ENCODE results near the gene THAP3. TPM values are rescaled to one million over a fixed set of nuclear protein-coding genes. Genes with fewer than 3 reads are reported as not detected.

Gene THAP3
- total RNA-seq, 1 experiment from 2014 or later, result 54.6 TPM

GRCh38 chr1:6590046-6590445 lies 34.6 kb upstream of the THAP3 start:
- no peak for DNase-seq
- Histone ChIP-seq H3K9ac (ENCODE audit: low read length) (no peak overlapping the region), H3K36me3 (ENCODE audit: low read depth, low read length) (peaks cover 49% of the 10 kb centered on the region), H3K4me1 (ENCODE audit: insufficient read depth, low read length) (peaks cover 9% of the 10 kb centered on the region), H3K79me2 (ENCODE audit: low read length) (peaks cover 8% of the 10 kb centered on the region; the same call in 1 of the 2 replicates), H3K9me3 (ENCODE audit: low read length) (no peaks in the 10 kb centered on the region), H2AFZ (ENCODE audit: low read length) (no peak overlapping the region), H3K27me3 (ENCODE audit: low read length) (no peaks in the 10 kb centered on the region), H3K4me3 (ENCODE audit: low read length) (no peak overlapping the region), H3K4me2 (ENCODE audit: low read length) (no peak overlapping the region), H3K27ac (ENCODE audit: low read length) (no peak overlapping the region), H3F3A (ENCODE audit: low read length, unreplicated experiment) (no peaks in the 10 kb centered on the region), H3K9me2 (replicated peaks; ENCODE audit: low read length) (no peaks in the 10 kb centered on the region), H4K20me1 (ENCODE audit: low read length) (peaks cover 30% of the 10 kb centered on the region; the same call in 1 of the 2 replicates)
- intact Hi-C loops (cut with micrococcal nuclease), result no loop called here
- CTCF ChIA-PET, result no interaction called here
- no TSS peak for BruUV-seq (replicated peaks)
- POLR2A ChIA-PET (ENCODE audit: unreplicated experiment), result no interaction called here
- no peak for ATAC-seq
- no peak for TF ChIP-seq CTCF (conservative IDR thresholded peaks at IDR 0.05; ENCODE audit: low read depth, low read length)
- TF ChIP-seq EZH2 (IDR thresholded peaks at IDR 0.05; ENCODE audit: low read length, unreplicated experiment), result no peak
- no peak for TF ChIP-seq EZH2phosphoT487 (IDR thresholded peaks at IDR 0.05; ENCODE audit: borderline replicate concordance, low read length)

GRCh38 chr1:6591222-6591621 lies 33.4 kb upstream of the THAP3 start:
- no peak overlapping the region for H3K27ac ChIP-seq (ENCODE audit: low read length)
- no peaks in the 10 kb centered on the region for H3K27me3 ChIP-seq (ENCODE audit: low read length)
- CTCF ChIA-PET, result no interaction called here
- peaks cover 61% of the 10 kb centered on the region for H3K36me3 ChIP-seq (ENCODE audit: low read depth, low read length)
- no peak overlapping the region for H3K4me3 ChIP-seq (ENCODE audit: low read length)
- no peaks in the 10 kb centered on the region for H3K9me2 ChIP-seq (replicated peaks; ENCODE audit: low read length)
- H3K9ac ChIP-seq (ENCODE audit: low read length), result no peak overlapping the region
- no peak for TF ChIP-seq EZH2 (IDR thresholded peaks at IDR 0.05; ENCODE audit: low read length, unreplicated experiment)
- TF ChIP-seq EZH2phosphoT487 (IDR thresholded peaks at IDR 0.05; ENCODE audit: borderline replicate concordance, low read length), result no peak
- TF ChIP-seq CTCF (conservative IDR thresholded peaks at IDR 0.05; ENCODE audit: low read depth, low read length), result no peak
- no peaks in the 10 kb centered on the region for H3F3A ChIP-seq (ENCODE audit: low read length, unreplicated experiment)
- DNase-seq (no peak), ATAC-seq (no peak)
- peaks cover 41% of the 10 kb centered on the region for H4K20me1 ChIP-seq (ENCODE audit: low read length)
- no peaks in the 10 kb centered on the region for H3K9me3 ChIP-seq (ENCODE audit: low read length)
- POLR2A ChIA-PET (ENCODE audit: unreplicated experiment), result no interaction called here
- no peak overlapping the region for H2AFZ ChIP-seq (ENCODE audit: low read length)
- intact Hi-C loops (cut with micrococcal nuclease), result no loop called here
- H3K79me2 ChIP-seq (ENCODE audit: low read length), result peaks cover 20% of the 10 kb centered on the region
- H3K4me1 ChIP-seq (ENCODE audit: insufficient read depth, low read length), result peaks cover 9% of the 10 kb centered on the region
- BruUV-seq (replicated peaks), result no TSS peak
- no peak overlapping the region for H3K4me2 ChIP-seq (ENCODE audit: low read length)

GRCh38 chr1:6591644-6592043 lies 33.0 kb upstream of the THAP3 start:
- H3K4me3 ChIP-seq (ENCODE audit: low read length), result no peak overlapping the region
- no peak for ATAC-seq
- H3K4me2 ChIP-seq (ENCODE audit: low read length), result no peak overlapping the region
- no peaks in the 10 kb centered on the region for H3K9me3 ChIP-seq (ENCODE audit: low read length)
- no peak for TF ChIP-seq CTCF (conservative IDR thresholded peaks at IDR 0.05; ENCODE audit: low read depth, low read length)
- TF ChIP-seq EZH2phosphoT487 (IDR thresholded peaks at IDR 0.05; ENCODE audit: borderline replicate concordance, low read length), result no peak
- TF ChIP-seq EZH2 (IDR thresholded peaks at IDR 0.05; ENCODE audit: low read length, unreplicated experiment), result no peak
- peaks cover 24% of the 10 kb centered on the region for H3K79me2 ChIP-seq (ENCODE audit: low read length)
- peaks cover 65% of the 10 kb centered on the region for H3K36me3 ChIP-seq (ENCODE audit: low read depth, low read length)
- H3K27me3 ChIP-seq (ENCODE audit: low read length), result no peaks in the 10 kb centered on the region
- H3K27ac ChIP-seq (ENCODE audit: low read length), result no peak overlapping the region
- intact Hi-C loops (cut with micrococcal nuclease), result no loop called here
- BruUV-seq (replicated peaks), result no TSS peak
- CTCF ChIA-PET, result no interaction called here
- H3K9ac ChIP-seq (ENCODE audit: low read length), result no peak overlapping the region
- H2AFZ ChIP-seq (ENCODE audit: low read length), result no peak overlapping the region
- H3K4me1 ChIP-seq (ENCODE audit: insufficient read depth, low read length), result peaks cover 9% of the 10 kb centered on the region
- H3F3A ChIP-seq (ENCODE audit: low read length, unreplicated experiment), result no peaks in the 10 kb centered on the region
- no peak for DNase-seq
- H3K9me2 ChIP-seq (replicated peaks; ENCODE audit: low read length), result no peaks in the 10 kb centered on the region
- POLR2A ChIA-PET (ENCODE audit: unreplicated experiment), result interaction anchor here (0.6 kb wide), 1 partner anchor 1435 kb away, joined by 3 read pairs; no protein-coding TSS in a partner anchor
- peaks cover 46% of the 10 kb centered on the region for H4K20me1 ChIP-seq (ENCODE audit: low read length)
